DOHH2 (cell line): Measurements from ENCODE around the gene LRMDA.

Experiments
- H3F3A ChIP-seq: fragments of 200-600 bp; sonication (generic), shearing (Covaris generic); 2 replicates; pipeline ENCODE4 v1.6.0; 2016; ENCODE audit warnings: antibody characterized with exemption, mild to moderate bottlenecking; ENCODE audit not compliant: control insufficient read depth, insufficient read depth
- H3K27ac ChIP-seq: fragments of 200-600 bp; sonication (generic); 2 replicates; pipeline ENCODE4 v1.5.1; 2014; ENCODE audit warnings: low read depth, mild to moderate bottlenecking, low read length, moderate library complexity
- H3K27me3 ChIP-seq: fragments of 200-600 bp; sonication (generic); 2 replicates; pipeline ENCODE4 v1.6.1; 2014; ENCODE audit warnings: mild to moderate bottlenecking, low read length, mixed read lengths; ENCODE audit not compliant: control insufficient read depth
- H3K36me3 ChIP-seq: fragments of 200-600 bp; sonication (generic); 2 replicates; pipeline ENCODE4 v1.6.1; 2014; ENCODE audit warnings: mild to moderate bottlenecking, low read length, moderate library complexity, mixed read lengths; ENCODE audit not compliant: control insufficient read depth
- H3K4me1 ChIP-seq: fragments of 200-600 bp; sonication (generic); 2 replicates; pipeline ENCODE4 v1.6.1; 2014; ENCODE audit warnings: mild to moderate bottlenecking, low read length, mixed read lengths; ENCODE audit not compliant: control insufficient read depth
- H3K4me2 ChIP-seq: fragments of 200-600 bp; sonication (generic); 2 replicates; pipeline ENCODE4 v1.6.0; 2014; ENCODE audit warnings: mild to moderate bottlenecking, low read length, moderate library complexity
- H3K4me3 ChIP-seq: fragments of 200-600 bp; sonication (generic); 2 replicates; pipeline ENCODE4 v1.5.1; 2014; ENCODE audit warnings: mild to moderate bottlenecking, low read length, mixed read lengths
- H3K79me2 ChIP-seq: fragments of 200-600 bp; sonication (generic); 2 replicates; pipeline ENCODE4 v1.6.1; 2014; ENCODE audit warnings: mild to moderate bottlenecking, low read length, mixed read lengths; ENCODE audit not compliant: control insufficient read depth
- H3K9me2 ChIP-seq: fragments of 200-600 bp; sonication (generic); replicated peaks from 2 replicates; pipeline ENCODE4 v1.6.1; 2014; ENCODE audit warnings: mild to moderate bottlenecking, low read length, mixed read lengths; ENCODE audit not compliant: control insufficient read depth
- H3K9me3 ChIP-seq: fragments of 200-600 bp; sonication (generic); 2 replicates; pipeline ENCODE4 v1.6.1; 2014; ENCODE audit warnings: antibody characterized with exemption, low read length, mixed read lengths; ENCODE audit not compliant: control insufficient read depth, insufficient read depth
- H4K20me1 ChIP-seq: fragments of 200-600 bp; sonication (generic); 2 replicates; pipeline ENCODE4 v1.6.0; 2014; ENCODE audit warnings: low read depth, mild to moderate bottlenecking, antibody characterized with exemption, low read length, moderate library complexity; ENCODE audit not compliant: control insufficient read depth, insufficient read depth
- CTCF ChIP-seq: fragments of 200-600 bp; sonication (generic); IDR thresholded peaks from one replicate; pipeline ENCODE4 v1.5.1; 2014; ENCODE audit warnings: antibody characterized with exemption, mild to moderate bottlenecking, low read depth, low read length; ENCODE audit not compliant: poor library complexity, severe bottlenecking
- EZH2phosphoT487 ChIP-seq: fragments of 200-600 bp; sonication (generic); IDR thresholded peaks from 2 replicates; pipeline ENCODE4 v1.6.1; 2017; ENCODE audit warnings: borderline replicate concordance, mild to moderate bottlenecking, antibody characterized with exemption, low read length, moderate library complexity, mixed read lengths

The LRMDA gene

GRCh38 chr10:75649466-75649865 lies 218.0 kb downstream of the LRMDA start:
- Histone ChIP-seq H3K9me3 (no peaks in the 10 kb centered on the region), H3K4me2 (no peak overlapping the region), H3K27ac (no peak overlapping the region), H3K79me2 (no peaks in the 10 kb centered on the region), H3K9me2 (no peaks in the 10 kb centered on the region), H3K4me1 (no peaks in the 10 kb centered on the region), H4K20me1 (no peaks in the 10 kb centered on the region), H3K4me3 (no peak overlapping the region), H3F3A (no peaks in the 10 kb centered on the region), H3K36me3 (no peaks in the 10 kb centered on the region), H3K27me3 (0 out of 2 replicates have a peak, but pooled peaks cover 3% of the 10 kb centered on the region)
- TF ChIP-seq CTCF (no peak), EZH2phosphoT487 (no peak)

- H3F3A ChIP-seq = no peaks in the 10 kb centered on the region
- no peaks in the 10 kb centered on the region for H3K9me2 ChIP-seq
- H3K27ac ChIP-seq = no peak overlapping the region
- H3K27me3 ChIP-seq = 0 out of 2 replicates have a peak, but pooled peaks cover 3% of the 10 kb centered on the region
- no peak overlapping the region for H3K4me2 ChIP-seq
- no peak overlapping the region for H3K4me3 ChIP-seq
- H3K9me3 ChIP-seq = no peaks in the 10 kb centered on the region
- no peaks in the 10 kb centered on the region for H3K4me1 ChIP-seq
- H3K36me3 ChIP-seq = no peaks in the 10 kb centered on the region
- H3K79me2 ChIP-seq = no peaks in the 10 kb centered on the region
- H4K20me1 ChIP-seq = no peaks in the 10 kb centered on the region
- no peak for TF ChIP-seq EZH2phosphoT487
- no peak for TF ChIP-seq CTCF
These were observed 219.2 kb downstream of the LRMDA start for GRCh38 chr10:75650648-75651047.

- H3K4me3 ChIP-seq = no peak overlapping the region
- no peaks in the 10 kb centered on the region for H3K9me2 ChIP-seq
- no peaks in the 10 kb centered on the region for H3K36me3 ChIP-seq
- no peak overlapping the region for H3K4me2 ChIP-seq
- no peak overlapping the region for H3K27ac ChIP-seq
- TF ChIP-seq CTCF (no peak), EZH2phosphoT487 (no peak)
- H3K27me3 ChIP-seq = 0 out of 2 replicates have a peak, but pooled peaks cover 3% of the 10 kb centered on the region
- no peaks in the 10 kb centered on the region for H3K79me2 ChIP-seq
- H4K20me1 ChIP-seq = no peaks in the 10 kb centered on the region
- no peaks in the 10 kb centered on the region for H3F3A ChIP-seq
- no peaks in the 10 kb centered on the region for H3K9me3 ChIP-seq
- H3K4me1 ChIP-seq = no peaks in the 10 kb centered on the region
These were observed 220.0 kb downstream of the LRMDA start for GRCh38 chr10:75651417-75651816.
